ENCODE measurements around the gene GFRA3. TPM values are rescaled to one million over a fixed set of nuclear protein-coding genes. Genes with fewer than 3 reads are reported as not detected.
A peak's percentile ranks its signal among the peaks of the same experiment; 100 is the strongest.

Gene GFRA3
- total RNA-seq, 1 experiment from 2014 or later, result 1.3 TPM

- TF ChIP-seq STAT6 (CRISPR knock-in tag; conservative IDR thresholded peaks at IDR 0.05; ENCODE audit: low read depth) (no peak), ZNF317 (CRISPR knock-in tag; IDR thresholded peaks at IDR 0.05; ENCODE audit: borderline replicate concordance, low read depth) (no peak), E2F4 (CRISPR knock-in tag; IDR thresholded peaks at IDR 0.05; ENCODE audit: borderline replicate concordance, low read depth) (peak; percentile 82; the same call in 1 of the 2 replicates), RELA (CRISPR knock-in tag; IDR thresholded peaks at IDR 0.05; ENCODE audit: borderline replicate concordance) (no peak), EMX1 (CRISPR knock-in tag; IDR thresholded peaks at IDR 0.05) (no peak), ETV6 (CRISPR knock-in tag; IDR thresholded peaks at IDR 0.05) (peak; percentile 63; the same call in 1 of the 2 replicates), NR2C2 (CRISPR knock-in tag; IDR thresholded peaks at IDR 0.05) (no peak), SOX15 (CRISPR knock-in tag; IDR thresholded peaks at IDR 0.05) (no peak), FOXP4 (CRISPR knock-in tag; IDR thresholded peaks at IDR 0.05) (0 out of 2 replicates have a peak, but pooled peaks have one; percentile 62), ZSCAN18 (CRISPR knock-in tag; IDR thresholded peaks at IDR 0.05) (no peak), OVOL2 (CRISPR knock-in tag; IDR thresholded peaks at IDR 0.05; ENCODE audit: borderline replicate concordance) (no peak), MYBL2 (CRISPR knock-in tag; IDR thresholded peaks at IDR 0.05) (no peak; the same call in 1 of the 2 replicates), TEAD4 (CRISPR knock-in tag; IDR thresholded peaks at IDR 0.05) (no peak), TP53 (CRISPR knock-in tag; IDR thresholded peaks at IDR 0.05) (no peak), ZNF263 (CRISPR knock-in tag; IDR thresholded peaks at IDR 0.05; ENCODE audit: low read depth) (no peak), NFYB (CRISPR knock-in tag; conservative IDR thresholded peaks at IDR 0.05; ENCODE audit: low read depth) (peak; percentile 85), FOXP1 (CRISPR knock-in tag; IDR thresholded peaks at IDR 0.05; ENCODE audit: borderline replicate concordance) (no peak), PREB (CRISPR knock-in tag; IDR thresholded peaks at IDR 0.05; ENCODE audit: borderline replicate concordance) (no peak), NFATC4 (CRISPR knock-in tag; IDR thresholded peaks at IDR 0.05) (no peak), CREM (CRISPR knock-in tag; IDR thresholded peaks at IDR 0.05) (peak; percentile 84), ELF4 (CRISPR knock-in tag; IDR thresholded peaks at IDR 0.05; ENCODE audit: low read depth) (no peak), SP1 (CRISPR knock-in tag; conservative IDR thresholded peaks at IDR 0.05) (peak; percentile 80), ATF3 (CRISPR knock-in tag; conservative IDR thresholded peaks at IDR 0.05) (no peak)
Measured at GRCh38 chr5:138213161-138214029, 61.0 kb downstream of the GFRA3 start, which contains the start of gene CDC23 (continued).

Measured in WTC11 (cell line).